AG20443 (cell line): ENCODE measurements around the gene CXADR.
A peak's percentile ranks its signal among the peaks of the same experiment; 100 is the strongest.

ENCODE experiments used
- DNase-seq: peaks from one replicate; pipeline ENCODE4 v3.0.0; 2012; ENCODE audit warnings: low spot score, mixed read lengths

The CXADR gene

GRCh38 chr21:17607684-17608083, 94.8 kb downstream of the CXADR start:
- no peak for DNase-seq

GRCh38 chr21:17609681-17610080, 96.8 kb downstream of the CXADR start:
- no peak for DNase-seq

- peak; percentile 11 for DNase-seq
Observed at GRCh38 chr21:17610911-17611310, 98.1 kb downstream of the CXADR start.

GRCh38 chr21:17611414-17612022, 98.7 kb downstream of the CXADR start:
- DNase-seq: peak; percentile 83

GRCh38 chr21:17612023-17612564, 99.3 kb downstream of the CXADR start:
- peak; percentile 47 for DNase-seq

- DNase-seq: peak; percentile 97
Observed at GRCh38 chr21:17612565-17613241, 99.9 kb downstream of the CXADR start, which contains the start of gene BTG3. BTG3 (minus strand) TSS chr21:17612901; CDS start chr21:17609144, 3,757 bp downstream.

GRCh38 chr21:17613242-17613676, 100.4 kb downstream of the CXADR start:
- peak; percentile 39 for DNase-seq

- no peak for DNase-seq
Observed at GRCh38 chr21:17616831-17617230, 104.0 kb downstream of the CXADR start.

- no peak for DNase-seq
Observed at GRCh38 chr21:17622018-17622417, 109.2 kb downstream of the CXADR start.

- DNase-seq: no peak
Observed at GRCh38 chr21:17631195-17631594, 118.4 kb downstream of the CXADR start.

- no peak for DNase-seq
Observed at GRCh38 chr21:17636711-17637110, 123.9 kb downstream of the CXADR start.

- no peak for DNase-seq
Observed at GRCh38 chr21:17640821-17641220, 128.0 kb downstream of the CXADR start.
